NAMALWA (cell line): ENCODE measurements around the gene PLCB3.

Experiments used
- DNase-seq: peaks from one replicate; pipeline ENCODE4 v3.0.0-alpha.2; 2015; ENCODE audit warnings: low spot score

Gene PLCB3

DNA sequence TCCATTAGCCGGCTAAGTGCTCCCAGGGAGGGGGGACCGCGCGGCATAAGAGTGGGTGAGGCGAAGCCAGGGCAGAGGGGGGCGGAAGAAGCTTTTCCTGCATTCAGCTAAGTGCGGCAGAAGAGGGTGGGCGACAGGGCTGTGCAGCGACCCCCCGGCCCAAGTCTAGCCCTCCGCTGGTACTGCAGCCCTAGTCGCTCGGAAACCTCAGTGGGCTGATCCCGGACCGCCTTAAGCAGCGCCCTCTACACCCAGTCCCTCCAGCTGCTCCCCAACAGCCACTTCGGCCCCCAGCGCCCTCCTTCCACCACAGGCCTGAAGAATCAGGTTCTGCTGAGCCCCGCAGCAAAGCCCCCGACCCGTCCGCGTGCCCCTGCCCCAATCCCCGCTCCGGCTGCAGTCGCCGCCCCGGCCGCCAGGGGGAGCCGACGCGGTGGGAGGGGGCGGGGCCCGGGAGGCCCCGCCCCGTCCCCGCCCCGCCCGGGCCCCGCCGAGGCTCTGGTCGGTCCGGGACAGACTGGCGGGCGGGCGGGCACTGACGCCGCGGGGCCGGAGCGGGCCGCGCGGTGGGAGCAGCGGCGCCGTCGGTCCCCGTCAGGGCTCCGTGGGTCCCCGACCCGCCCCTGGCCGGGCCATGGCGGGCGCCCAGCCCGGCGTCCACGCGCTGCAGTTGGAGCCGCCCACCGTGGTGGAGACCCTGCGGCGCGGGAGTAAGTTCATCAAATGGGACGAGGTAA is at the start of gene PLCB3:
PLCB3 (plus strand) TSS at position 515 of the 737 bp plus-strand sequence; CDS start at position 635, 120 bp downstream.
- DNase-seq, result peak; percentile 68

DNA sequence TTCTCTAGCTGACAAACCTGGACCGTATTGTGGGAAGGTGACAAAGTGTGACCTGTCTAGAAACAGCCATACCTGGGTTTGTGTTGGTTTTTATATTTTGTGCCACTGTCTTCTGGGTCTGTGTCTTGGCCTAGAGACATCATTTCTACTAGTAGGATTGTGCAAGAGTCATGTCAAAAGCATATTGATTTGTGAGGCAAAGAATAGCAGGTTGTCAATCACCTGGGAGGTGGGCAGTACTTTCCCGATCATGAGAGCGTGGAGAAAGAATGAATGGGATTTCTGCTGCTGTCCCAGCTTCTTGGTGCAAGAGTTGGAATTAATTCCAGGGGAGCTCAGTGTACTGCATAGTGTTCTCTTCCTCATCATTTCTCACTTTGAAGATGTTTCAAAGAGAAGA is 49.8 kb upstream of the PLCB3 start:
- no peak for DNase-seq

DNA sequence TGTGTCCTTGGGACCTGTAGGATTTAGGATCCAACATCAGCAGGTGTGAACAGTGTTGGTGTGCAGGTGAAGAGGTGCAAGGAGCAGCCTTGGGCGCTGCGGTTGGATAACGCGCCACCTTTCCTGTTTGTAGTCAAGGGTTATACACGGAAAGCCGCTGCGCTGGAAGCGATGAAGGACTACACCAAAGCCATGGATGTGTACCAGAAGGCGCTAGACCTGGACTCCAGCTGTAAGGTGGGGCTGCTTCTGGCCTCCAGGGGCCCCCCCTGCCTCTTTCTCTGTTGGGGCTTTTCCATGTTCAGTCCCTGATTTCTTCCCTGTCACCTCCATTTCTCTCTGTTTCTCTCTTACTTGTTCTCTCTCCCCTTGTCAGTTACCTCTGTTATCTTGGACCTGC is 48.3 kb upstream of the PLCB3 start:
- DNase-seq, result no peak

DNA sequence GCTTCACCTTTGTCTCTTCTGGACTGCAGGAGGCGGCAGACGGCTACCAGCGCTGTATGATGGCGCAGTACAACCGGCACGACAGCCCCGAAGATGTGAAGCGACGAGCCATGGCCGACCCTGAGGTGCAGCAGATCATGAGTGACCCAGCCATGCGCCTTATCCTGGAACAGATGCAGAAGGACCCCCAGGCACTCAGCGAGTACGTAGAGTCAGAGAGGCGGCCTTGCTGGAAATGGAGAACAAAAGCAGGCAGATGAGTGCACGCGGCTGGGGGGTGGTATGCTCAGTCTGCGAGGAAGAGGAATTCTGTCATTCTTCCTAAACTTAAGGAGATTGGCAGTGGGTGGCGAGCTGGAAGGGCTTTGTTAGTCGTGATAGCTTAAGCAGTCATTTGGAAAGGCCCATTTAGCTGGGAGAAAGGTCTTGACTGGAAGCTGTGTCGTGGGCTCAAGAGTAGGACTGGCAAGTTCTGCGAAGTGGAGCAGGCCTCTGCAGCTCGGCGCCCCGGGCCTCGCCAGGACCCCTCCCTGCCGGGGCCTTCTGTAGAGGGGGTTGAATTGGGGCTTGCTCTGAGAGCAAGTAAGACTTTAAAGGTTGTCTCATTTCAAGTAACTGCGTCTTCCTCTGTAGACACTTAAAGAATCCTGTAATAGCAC is 47.8 kb upstream of the PLCB3 start:
- no peak for DNase-seq

DNA sequence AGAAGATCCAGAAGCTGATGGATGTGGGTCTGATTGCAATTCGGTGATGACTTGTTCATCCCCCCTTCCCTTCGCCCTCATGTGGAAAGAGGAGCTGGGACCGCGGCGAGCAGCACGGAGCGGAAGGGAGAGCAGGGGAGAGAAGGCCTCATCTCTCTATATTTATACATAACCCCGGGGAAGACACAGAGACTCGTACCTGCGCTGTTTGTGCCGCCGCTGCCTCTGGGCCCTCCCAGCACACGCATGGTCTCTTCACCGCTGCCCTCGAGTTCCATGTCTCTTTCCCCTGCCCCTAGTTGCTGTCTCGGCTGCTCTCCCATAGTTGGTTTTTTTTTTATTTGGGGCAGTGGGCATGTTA is 47.3 kb upstream of the PLCB3 start:
- no peak for DNase-seq

DNA sequence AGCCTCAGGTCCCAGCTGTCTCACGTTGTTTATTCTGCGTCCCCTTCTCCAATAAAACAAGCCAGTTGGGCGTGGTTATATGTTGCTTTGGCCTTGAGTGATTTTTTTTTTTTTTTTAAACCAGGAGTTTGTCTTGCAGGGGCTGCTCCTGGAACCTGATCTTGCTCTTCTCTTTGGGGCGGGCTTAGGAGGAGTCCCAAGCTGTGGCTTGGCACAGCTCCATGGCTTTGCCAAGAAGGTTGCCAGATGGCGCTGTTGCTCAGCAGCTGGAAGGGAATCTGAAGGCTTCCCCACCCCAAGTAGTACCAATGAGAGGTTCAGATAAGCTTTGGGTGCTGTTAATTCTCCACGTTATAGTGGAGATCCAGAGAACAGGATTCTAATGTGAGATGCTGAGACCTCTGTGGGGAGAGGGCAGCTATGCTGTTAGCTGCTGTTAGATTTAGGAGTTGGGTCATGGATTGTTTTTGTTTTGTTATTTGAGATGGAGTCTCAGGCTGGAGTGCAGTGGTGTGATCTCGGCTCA is 46.8 kb upstream of the PLCB3 start:
- peak; percentile 88 for DNase-seq

DNA sequence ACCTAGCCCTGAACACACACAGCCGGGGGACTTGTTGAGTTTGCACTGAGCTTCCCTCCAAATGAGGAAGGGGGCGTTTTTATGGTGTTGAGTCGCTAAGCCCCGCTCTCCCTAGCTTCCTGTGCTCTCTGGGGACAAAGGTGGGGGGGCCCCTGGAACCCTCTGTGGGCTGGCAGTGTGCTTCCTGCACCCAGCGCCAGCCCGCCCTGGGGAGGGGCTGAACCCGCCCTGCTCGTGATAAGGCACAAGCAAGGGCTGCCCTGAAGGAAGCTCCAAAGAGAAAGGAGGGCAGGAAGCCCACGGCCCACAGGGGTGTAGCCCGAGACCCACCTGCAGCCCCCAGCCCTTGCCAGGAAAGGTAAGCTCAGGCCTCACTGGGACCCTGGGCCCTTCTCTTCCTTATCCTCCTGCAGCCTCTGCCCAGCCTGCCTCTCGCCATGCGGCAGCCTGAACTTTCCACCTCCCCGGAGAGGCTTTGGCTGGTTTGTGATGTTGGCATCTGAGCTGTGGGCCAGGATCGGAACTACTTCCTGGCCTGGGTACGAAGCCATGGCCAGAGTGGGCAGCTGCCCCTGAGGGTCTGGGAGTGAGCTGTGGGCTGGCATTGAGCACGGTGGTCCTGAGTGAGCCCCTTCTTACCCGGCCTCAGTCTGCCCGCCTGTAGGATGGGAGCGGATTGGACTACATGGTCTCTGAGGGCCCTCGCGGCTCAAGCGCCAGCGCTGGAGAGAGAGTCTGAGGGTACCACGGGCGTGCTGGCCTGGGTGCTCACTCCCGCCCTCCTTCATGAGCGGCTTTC is 44.7 kb upstream of the PLCB3 start, which contains the start of gene FERMT3:
FERMT3 (plus strand) TSS at position 265 of the 799 bp plus-strand sequence. CDS start 644 bp downstream, outside the sequence.
- DNase-seq, result peak; percentile 71

DNA sequence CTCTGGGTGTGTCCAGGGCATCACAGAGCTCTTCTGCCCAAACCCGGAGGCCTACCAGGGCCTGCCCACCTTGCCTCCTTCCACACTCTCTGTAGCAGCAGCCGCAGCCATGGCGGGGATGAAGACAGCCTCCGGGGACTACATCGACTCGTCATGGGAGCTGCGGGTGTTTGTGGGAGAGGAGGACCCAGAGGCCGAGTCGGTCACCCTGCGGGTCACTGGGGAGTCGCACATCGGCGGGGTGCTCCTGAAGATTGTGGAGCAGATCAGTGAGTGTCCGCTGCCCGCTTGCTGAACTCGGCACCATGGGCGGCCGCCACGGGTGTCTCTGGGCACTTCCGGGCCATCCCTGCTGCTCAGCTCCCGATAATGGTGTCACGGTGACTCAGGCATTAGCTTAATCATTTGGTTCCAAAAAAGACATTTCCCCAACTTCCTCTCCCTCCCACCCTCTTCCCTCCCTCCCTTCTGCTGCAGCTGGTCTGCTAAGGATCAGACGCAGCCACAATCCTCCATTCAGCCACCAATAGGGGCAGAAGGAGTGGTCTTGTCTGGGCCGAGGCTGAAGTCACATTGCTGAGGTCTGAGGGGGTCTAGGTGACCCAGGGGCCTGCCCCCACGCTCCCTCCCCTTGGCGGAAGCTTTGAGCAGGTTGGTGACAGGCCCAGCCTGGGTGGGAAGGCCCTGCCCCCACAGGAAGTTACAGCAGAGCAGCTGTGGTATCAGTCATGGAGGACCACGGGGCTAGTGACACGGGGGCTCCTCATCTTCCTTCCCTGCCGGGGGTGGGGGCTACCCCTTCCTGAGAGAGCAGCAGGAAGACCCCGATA is 43.9 kb upstream of the PLCB3 start:
- DNase-seq, result peak; percentile 77

DNA sequence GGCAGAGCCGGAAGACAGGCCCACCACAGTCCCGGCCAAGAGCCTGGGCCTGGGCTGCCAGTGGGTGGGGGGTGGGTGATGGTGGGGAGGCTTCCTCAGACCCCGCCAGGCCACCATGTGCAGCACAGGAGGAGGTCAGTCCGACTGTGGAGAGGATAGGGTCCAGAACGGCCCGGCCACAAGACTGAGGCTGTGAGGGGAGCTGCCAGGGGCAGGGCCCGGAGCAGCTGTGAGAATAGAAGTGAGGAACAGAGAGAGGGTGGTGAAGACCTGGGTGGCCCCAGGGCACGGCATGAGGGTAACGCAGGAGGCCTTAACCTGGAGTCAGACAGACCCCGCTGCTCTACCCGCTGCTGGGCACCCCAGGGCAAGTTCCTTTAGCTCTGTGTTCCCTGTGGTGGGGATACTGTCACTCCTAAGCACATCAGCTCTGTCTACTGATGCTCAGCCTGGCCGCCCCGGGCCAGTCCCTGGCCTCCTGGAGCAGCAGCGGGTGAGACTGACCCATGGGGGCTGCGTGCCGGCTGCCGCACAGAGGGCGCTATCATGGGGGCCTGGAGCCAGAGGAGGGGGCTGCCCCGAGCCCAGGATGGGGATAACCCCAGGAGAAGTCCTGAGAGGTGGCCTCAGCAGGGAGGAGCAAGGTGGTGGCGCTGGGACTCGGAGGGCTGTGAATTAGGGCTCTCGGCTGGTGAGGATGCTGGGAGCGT is 43.1 kb upstream of the PLCB3 start:
- DNase-seq, result no peak

DNA sequence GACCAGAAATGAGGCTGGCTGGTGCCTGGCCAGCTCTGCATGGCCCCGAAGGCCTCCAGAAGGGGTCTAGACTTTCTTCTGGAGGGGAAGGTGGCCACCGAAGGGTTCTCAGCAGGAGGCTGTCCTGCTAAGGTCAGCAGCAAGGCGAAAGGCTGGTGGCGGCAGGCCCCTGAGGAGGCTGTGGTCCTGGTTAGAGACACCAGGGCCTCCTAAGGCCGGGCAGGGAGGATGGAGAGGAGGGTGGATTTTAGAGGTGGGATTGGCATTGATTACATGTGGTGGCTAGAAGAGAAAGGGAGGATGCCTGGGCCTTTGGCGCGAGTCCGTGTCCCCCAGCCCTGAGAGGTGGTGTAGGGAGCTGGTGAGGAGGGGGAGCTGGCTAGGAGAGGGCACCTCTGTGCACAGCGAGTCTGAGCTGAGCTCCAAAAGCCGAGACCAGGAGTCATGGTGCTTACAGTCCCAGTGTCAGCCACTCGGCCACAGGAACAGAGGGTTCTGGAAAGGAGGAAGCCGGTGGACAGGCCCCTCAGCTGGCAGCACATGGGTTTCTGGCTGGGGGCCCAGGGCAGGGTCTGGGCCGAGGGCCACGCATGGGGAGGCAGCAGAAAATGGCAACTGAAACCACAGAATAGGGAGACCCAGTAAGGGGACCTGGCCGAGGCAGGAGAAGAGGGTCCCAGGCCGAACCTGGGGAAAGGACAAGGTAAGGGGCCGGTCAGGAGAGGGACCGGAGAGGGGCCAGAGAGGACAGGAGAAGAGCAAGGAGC is 42.4 kb upstream of the PLCB3 start:
- DNase-seq, result no peak

DNA sequence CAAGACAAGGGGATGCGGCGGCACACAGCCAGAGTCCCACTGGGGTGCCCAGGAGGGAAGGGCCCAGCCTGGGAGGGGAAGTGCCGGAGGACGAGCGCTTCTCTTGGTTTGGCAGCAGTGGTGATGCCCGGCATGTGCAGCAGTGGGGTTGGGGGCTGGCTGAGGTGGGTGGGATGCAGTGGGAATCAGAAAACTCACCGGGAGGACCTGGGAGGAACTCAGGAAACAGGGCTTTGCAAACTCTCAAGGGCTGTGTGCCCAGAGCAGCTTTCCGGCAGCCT is 41.8 kb upstream of the PLCB3 start:
- no peak for DNase-seq

DNA sequence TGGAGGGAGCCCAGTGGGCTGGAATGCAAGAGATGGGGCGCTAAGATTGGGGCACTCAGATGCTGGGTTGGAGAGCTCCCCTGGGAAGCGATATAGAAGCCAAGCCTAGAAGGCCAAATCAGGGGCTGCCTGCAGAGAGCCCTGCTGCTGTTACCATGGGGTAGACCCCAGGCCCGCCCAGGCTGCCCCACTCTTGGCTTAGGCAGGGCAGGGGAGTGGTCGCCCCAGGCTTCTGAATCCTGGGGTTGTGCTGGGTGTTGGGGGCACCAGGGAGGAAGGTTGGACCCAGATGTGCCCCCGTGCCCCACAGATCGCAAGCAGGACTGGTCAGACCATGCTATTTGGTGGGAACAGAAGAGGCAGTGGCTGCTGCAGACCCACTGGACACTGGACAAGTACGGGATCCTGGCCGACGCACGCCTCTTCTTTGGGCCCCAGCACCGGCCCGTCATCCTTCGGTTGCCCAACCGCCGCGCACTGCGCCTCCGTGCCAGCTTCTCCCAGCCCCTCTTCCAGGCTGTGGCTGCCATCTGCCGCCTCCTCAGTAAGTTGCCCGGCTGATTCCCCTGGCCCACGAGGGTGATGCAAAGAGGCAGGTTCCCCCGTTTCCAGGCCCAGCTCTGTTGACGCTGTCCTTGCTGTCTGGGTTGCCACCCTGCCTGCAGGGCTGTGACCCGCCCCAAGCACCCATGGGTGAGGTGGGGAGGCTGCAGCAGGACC is 40.9 kb upstream of the PLCB3 start:
- no peak for DNase-seq

DNA sequence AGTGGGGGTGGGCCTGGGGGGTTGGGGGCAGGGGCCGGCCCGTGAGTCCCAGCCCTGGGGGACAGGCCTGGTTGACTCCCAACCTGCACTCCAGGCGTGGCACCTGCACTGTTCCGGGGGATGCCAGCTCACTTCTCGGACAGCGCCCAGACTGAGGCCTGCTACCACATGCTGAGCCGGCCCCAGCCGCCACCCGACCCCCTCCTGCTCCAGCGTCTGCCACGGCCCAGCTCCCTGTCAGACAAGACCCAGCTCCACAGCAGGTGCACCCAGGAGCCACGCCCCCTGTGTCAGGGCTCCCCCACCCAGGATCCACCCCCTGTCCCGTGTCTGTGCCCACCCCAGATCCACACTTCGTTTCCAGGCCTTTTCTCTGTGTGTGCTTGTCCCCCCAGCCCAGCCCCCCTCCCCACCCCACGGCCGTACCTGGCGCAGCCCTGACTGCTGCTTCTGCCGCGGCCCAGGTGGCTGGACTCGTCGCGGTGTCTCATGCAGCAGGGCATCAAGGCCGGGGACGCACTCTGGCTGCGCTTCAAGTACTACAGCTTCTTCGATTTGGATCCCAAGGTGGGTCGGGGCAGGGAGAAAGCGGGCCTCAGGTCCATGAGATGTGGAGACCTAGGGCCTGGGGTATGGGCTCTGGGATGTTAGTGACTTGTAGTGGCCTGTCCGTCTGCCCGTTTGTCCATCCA is 40.0 kb upstream of the PLCB3 start:
- no peak for DNase-seq

DNA sequence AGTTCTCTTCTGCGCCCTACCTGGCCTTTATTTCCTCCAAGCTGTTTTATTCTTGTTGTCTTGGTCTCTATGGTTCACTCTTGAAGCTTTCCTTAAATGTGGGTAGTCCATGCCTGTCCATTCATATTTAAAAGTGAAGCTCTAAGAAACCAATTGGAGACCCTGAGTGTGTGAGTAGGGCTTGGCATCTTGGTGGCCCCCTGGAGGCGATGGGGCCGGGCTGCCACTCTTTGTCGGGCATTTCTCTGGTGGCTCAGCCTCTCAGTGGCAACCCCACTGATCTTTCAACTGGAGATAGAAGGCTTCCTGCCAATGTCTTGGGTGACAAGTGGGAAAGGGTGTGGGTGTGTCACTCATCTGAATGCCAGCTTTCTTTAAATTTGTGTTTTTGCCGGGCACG is 34.5 kb upstream of the PLCB3 start:
- DNase-seq, result no peak

DNA sequence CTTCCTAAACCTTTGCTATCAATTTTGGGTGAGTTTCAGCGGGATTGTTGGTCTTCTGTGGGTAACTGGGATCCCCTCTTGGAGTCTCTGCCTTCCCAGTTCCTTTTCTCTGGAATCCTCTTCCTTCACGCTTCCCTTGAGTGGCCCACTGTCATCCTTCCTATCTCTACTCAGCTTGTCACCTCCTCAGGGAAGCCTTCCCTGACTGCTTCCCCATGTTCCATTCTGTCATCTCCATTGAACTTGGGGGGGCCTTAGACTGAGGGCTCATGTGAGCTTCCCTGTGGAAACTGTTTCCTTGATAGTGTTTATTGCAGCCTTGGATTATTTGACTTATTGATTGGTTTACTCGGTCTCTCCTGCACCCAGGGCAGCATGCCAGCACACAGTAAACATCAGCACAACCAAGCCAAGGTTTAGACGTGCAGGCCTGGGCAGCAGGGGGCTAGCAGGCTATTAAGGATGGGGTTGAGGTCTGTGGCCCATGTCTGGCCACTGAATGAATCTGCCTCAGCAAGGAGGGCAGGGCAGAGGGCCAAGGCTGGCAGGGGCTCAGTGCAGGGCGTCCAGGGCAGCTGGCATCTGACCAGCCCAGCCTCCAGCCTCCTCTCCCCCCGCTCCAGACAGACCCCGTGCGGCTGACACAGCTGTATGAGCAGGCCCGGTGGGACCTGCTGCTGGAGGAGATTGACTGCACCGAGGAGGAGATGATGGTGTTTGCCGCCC is 32.5 kb upstream of the PLCB3 start:
- no peak for DNase-seq

DNA sequence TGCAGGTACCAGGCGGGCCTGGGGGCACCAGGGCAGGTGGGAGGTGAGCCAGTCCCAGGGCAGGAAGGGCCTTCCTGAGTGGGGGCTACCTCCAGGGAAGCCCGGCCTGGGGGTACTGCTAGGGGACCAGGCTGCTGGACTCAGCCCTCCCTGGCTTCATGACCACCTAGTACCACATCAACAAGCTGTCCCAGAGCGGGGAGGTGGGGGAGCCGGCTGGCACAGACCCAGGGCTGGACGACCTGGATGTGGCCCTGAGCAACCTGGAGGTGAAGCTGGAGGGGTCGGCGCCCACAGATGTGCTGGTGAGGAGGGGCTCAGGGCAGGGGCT is 32.0 kb upstream of the PLCB3 start:
- DNase-seq, result no peak

DNA sequence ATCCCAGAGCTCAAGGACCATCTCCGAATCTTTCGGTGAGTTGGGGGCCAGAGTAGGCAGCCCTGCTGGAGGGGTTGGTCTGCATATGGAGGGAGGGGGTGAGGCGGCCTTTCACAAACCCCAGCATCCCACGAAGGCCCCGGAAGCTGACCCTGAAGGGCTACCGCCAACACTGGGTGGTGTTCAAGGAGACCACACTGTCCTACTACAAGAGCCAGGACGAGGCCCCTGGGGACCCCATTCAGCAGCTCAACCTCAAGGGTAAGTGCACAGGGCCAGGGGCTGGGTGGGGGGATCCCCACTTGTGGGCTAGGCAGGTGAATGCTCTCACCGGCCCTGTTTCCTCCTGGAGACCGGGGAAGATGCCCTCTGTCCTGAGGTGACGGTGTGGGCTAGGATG is 31.6 kb upstream of the PLCB3 start:
- DNase-seq, result no peak

DNA sequence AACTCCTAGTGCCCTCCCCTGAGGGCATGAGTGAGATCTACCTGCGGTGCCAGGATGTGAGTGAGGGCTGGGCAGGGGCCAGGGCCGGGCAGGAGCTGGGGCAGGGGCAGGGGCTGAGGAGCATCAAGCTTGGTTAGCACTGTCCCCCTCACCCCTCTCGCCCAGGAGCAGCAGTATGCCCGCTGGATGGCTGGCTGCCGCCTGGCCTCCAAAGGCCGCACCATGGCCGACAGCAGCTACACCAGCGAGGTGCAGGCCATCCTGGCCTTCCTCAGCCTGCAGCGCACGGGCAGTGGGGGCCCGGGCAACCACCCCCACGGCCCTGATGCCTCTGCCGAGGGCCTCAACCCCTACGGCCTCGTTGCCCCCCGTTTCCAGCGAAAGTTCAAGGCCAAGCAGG is 31.1 kb upstream of the PLCB3 start:
- DNase-seq, result no peak

DNA sequence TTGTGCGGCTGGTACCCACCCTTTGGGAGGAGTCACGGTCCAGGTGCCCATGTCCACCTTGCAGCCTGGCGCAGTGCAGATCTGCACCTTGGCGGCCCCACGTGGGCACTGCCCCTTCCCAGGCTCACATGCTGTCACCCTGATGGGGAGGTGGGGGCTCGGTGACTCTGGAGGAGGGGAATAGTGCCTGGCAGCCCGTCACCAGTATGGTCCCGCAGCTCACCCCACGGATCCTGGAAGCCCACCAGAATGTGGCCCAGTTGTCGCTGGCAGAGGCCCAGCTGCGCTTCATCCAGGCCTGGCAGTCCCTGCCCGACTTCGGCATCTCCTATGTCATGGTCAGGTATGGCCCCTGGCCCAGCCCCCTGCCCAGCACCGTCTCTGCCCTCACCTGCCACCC is 30.5 kb upstream of the PLCB3 start:
- DNase-seq, result no peak
